Progenitor cell of endocrine pancreas (in vitro differentiated cells): ENCODE data around the gene UPB1. TPM values are rescaled to one million over a fixed set of nuclear protein-coding genes. Genes with fewer than 3 reads are reported as not detected.
A peak's percentile ranks its signal among the peaks of the same experiment; 100 is the strongest.

Experiments used
- DNase-seq: peaks from one replicate; pipeline ENCODE4 v3.0.0; 2021; ENCODE audit warnings: low spot score; ENCODE audit not compliant: unreplicated experiment
- H3K27ac Mint-ChIP-seq: 2 replicates; pipeline ENCODE4 v1.8.0; 2021; ENCODE audit warnings: mild to moderate bottlenecking, moderate library complexity, mixed read lengths
- H3K27me3 Mint-ChIP-seq: 2 replicates; pipeline ENCODE4 v1.8.0; 2021; ENCODE audit warnings: mixed read lengths
- H3K36me3 Mint-ChIP-seq: 2 replicates; pipeline ENCODE4 v1.8.0; 2022; ENCODE audit warnings: mixed read lengths; ENCODE audit not compliant: insufficient read depth
- H3K4me1 Mint-ChIP-seq: 2 replicates; pipeline ENCODE4 v1.8.0; 2021; ENCODE audit warnings: low read depth, mixed read lengths
- H3K4me3 Mint-ChIP-seq: 2 replicates; pipeline ENCODE4 v1.8.0; 2021; ENCODE audit warnings: low read depth, mild to moderate bottlenecking, moderate library complexity, mixed read lengths
- H3K9me3 Mint-ChIP-seq: 2 replicates; pipeline ENCODE4 v1.8.0; 2021; ENCODE audit warnings: low read depth, mixed read lengths
- total RNA-seq: library from RNA; stranded (reverse); gene quantifications from 2 replicates; pipeline ENCODE4 v1.2.1, GENCODE V29; 2021
- TF ChIP-seq, protein P1 (sequence below): fragments of 200-600 bp; sonication (generic); IDR thresholded peaks from one replicate; pipeline ENCODE4 v1.5.0; 2021; ENCODE audit warnings: antibody characterized with exemption, mild to moderate bottlenecking; ENCODE audit not compliant: unreplicated experiment

UPB1 gene
- total RNA-seq, 1 donor from 2014 or later = 0.50 TPM

DNA sequence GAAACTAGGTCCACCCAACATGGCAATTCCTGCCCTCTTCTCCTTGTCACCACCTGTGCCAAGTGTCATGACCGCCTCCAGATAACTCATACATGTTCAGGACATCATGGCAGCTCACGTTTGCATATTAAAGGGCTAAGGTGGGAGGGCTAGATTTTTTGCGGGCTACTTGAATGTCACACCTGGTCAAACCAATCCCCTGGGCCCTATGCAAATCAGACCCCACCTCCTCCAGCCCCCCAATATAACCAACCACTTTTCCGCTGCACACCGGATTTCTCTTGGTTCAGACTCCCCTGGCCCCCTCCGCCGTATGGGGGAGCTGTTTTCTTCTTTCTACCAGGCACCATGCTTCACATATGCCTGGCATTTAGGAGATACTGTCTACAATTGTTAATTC lies 12.6 kb downstream of the UPB1 start:
- Mint-ChIP-seq H3K4me1 (peaks cover 29% of the 10 kb centered on the region), H3K27me3 (peaks cover 7% of the 10 kb centered on the region), H3K27ac (no peak overlapping the region), H3K4me3 (no peak overlapping the region), H3K36me3 (no peaks in the 10 kb centered on the region), H3K9me3 (no peaks in the 10 kb centered on the region)
- TF ChIP-seq, protein P1, sequence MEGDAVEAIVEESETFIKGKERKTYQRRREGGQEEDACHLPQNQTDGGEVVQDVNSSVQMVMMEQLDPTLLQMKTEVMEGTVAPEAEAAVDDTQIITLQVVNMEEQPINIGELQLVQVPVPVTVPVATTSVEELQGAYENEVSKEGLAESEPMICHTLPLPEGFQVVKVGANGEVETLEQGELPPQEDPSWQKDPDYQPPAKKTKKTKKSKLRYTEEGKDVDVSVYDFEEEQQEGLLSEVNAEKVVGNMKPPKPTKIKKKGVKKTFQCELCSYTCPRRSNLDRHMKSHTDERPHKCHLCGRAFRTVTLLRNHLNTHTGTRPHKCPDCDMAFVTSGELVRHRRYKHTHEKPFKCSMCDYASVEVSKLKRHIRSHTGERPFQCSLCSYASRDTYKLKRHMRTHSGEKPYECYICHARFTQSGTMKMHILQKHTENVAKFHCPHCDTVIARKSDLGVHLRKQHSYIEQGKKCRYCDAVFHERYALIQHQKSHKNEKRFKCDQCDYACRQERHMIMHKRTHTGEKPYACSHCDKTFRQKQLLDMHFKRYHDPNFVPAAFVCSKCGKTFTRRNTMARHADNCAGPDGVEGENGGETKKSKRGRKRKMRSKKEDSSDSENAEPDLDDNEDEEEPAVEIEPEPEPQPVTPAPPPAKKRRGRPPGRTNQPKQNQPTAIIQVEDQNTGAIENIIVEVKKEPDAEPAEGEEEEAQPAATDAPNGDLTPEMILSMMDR = no peak
- no peak for DNase-seq

DNA sequence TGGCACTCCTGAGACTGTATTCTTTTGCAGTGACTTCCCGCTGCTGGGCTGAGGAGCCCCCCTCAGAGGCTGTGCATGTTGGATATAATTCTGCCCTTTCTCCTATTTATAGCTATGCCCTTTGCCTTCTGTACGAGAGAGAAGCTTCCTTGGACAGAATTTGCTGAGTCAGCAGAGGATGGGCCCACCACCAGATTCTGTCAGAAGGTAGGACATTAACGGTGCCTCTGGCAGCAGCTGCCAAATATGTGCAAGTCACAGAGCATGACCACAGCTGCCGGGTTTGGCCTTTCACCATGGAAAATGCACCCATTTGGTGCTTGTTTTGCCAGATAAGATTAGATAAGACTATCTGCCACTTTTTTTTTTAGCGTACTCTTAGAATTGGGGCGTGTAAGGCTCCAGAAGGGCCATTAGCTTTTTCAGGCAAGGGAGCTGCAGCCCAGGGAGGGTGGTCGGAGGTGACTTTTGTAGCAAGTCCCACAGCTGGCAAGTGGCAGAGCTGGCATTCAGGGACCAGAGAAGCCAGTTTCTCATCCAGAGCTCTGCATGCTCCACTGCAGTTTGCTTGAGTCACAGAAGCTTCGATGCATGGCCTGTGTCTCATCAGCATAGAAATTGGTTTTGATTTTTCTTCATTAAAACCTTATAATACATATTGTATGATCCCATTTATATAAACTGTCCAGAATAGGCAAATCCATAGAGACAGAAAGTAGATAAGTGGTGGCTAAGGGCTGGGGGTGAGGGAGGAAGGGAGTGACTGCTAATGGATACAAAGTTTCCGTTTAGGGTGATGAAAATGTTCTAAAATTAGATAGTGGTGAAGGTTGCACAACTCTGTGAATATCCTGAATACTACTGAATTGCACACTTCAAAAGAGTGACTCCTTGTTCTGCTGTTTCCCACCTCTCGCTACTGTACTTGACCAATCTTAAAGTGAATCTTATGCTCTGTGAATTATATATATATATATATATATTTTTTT lies 15.8 kb downstream of the UPB1 start:
- H3K27ac Mint-ChIP-seq = no peak overlapping the region
- no peak overlapping the region for H3K4me3 Mint-ChIP-seq
- no peaks in the 10 kb centered on the region for H3K36me3 Mint-ChIP-seq
- peaks cover 50% of the 10 kb centered on the region for H3K4me1 Mint-ChIP-seq
- no peak for DNase-seq
- TF ChIP-seq, protein P1 = no peak
- H3K27me3 Mint-ChIP-seq = peaks cover 2% of the 10 kb centered on the region
- no peaks in the 10 kb centered on the region for H3K9me3 Mint-ChIP-seq

DNA sequence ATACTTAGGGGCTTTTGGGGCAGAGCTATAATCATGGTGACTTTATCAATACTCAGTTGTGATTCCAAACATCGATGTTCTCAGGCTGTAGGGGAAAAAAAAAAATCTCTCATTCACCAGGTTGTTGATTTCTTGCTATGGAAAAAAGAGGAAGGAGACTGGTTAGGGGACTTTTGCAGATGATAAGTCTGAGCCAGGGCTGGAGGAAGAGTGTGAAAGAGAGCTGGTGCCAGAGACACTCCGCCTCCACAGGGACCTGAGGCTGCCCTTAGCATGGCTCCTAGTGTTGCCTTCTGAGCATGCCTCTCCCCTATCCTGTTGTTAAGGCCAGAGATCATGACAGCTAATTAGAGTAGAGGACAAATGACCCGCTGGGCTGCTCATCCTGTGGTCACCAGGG lies 16.9 kb downstream of the UPB1 start:
- Mint-ChIP-seq H3K27me3 (peaks cover 2% of the 10 kb centered on the region), H3K4me3 (no peak overlapping the region), H3K9me3 (no peaks in the 10 kb centered on the region), H3K4me1 (peaks cover 44% of the 10 kb centered on the region), H3K27ac (peak overlapping the region; percentile 70), H3K36me3 (no peaks in the 10 kb centered on the region)
- DNase-seq = no peak
- TF ChIP-seq, protein P1 = no peak

DNA sequence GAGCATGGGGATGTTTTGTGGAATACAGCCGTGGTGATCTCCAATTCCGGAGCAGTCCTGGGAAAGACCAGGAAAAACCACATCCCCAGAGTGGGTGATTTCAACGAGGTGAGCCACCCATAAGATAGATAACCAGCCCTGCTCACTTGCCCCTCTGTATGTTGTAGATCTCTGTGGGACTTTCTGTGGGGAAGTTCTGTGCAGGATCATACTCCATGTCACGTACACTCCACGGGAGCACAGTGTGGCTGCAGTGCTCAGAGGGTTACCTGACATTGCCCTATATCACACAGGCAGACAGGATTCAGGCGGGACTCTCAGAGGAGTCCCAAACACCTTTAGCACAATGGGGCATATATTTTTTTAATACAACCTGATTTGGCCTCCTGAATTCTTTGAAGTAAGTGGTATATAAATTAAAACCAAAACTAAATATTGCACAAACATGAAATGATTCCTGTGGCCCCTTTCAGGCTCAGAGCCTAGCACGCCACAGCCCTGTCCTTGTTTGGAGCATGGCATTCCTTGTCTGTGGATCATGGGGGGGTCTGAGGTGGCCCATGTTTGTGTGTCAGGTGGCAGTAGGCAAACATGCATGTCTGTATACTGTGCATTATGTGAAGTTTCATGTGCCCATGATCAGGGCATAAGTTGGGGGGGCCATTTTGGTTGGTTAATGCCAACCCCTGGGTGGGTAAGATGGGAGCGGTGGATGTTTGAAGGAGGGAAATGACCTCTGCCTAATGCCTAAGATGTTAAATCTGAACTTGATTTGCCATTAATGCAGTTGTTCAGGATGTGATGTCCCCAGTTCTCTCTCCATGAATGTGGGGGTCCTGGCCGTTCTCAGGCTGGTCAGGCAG lies 18.5 kb downstream of the UPB1 start:
- no peaks in the 10 kb centered on the region for H3K36me3 Mint-ChIP-seq
- no peak overlapping the region for H3K4me3 Mint-ChIP-seq
- H3K27ac Mint-ChIP-seq = no peak overlapping the region

More for the DNA sequence above, 18.5 kb downstream of the UPB1 start:
- H3K4me1 Mint-ChIP-seq = peaks cover 47% of the 10 kb centered on the region
- H3K27me3 Mint-ChIP-seq = peaks cover 2% of the 10 kb centered on the region
- TF ChIP-seq, protein P1 = no peak
- DNase-seq = no peak
- no peaks in the 10 kb centered on the region for H3K9me3 Mint-ChIP-seq
